GM18870 (cell line): ENCODE measurements around the gene GLCCI1.
"Not testable (repeated sequence)": the region's sequence is repeated elsewhere in the genome, so short reads cannot be mapped to it uniquely, and the experiment has no call there.

Source experiments
- ATAC-seq: cut with Tn5 transposase; IDR thresholded peaks from one replicate; pipeline ENCODE4 v1.9.1; 2021; ENCODE audit warnings: moderate library complexity; ENCODE audit not compliant: unreplicated experiment

The GLCCI1 gene

DNA sequence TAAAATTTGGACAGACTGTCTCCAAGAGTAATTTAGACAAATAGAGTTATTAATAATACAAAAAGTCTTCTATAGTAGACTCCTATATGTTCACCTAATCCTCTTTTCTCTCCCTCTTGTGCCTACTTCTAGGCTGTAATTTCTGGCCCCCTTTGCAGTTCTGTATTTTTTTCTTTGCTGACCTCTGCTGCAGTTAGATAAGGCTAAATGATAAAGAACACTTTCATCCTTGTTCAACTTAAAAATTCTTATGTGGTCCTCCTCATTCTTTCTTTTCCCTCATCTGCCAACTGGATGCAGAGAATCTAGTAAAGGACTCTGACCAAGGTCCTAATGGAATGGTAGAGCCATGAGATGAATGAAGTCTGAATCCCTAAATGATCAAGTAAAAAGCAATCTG lies 20.1 kb downstream of the GLCCI1 start:
- no peak for ATAC-seq

DNA sequence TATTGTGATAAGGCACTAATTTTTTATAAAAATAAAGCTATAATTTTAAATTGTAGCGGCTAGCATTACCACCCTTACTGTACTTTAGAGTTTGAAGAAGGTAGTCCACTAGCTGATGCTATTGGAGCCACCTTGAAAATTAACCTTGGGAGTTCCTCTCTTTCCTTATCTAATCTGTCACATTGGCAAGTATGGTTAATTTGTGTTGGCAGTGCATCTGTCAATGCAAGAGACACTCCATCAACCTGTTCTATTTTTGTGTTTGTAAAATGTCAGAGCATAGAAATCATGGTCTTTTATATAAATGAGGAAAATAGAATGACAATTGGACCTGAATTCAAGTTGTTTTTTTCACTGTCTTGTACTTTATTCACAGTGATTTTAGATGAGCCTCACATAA lies 20.5 kb downstream of the GLCCI1 start:
- no peak for ATAC-seq

DNA sequence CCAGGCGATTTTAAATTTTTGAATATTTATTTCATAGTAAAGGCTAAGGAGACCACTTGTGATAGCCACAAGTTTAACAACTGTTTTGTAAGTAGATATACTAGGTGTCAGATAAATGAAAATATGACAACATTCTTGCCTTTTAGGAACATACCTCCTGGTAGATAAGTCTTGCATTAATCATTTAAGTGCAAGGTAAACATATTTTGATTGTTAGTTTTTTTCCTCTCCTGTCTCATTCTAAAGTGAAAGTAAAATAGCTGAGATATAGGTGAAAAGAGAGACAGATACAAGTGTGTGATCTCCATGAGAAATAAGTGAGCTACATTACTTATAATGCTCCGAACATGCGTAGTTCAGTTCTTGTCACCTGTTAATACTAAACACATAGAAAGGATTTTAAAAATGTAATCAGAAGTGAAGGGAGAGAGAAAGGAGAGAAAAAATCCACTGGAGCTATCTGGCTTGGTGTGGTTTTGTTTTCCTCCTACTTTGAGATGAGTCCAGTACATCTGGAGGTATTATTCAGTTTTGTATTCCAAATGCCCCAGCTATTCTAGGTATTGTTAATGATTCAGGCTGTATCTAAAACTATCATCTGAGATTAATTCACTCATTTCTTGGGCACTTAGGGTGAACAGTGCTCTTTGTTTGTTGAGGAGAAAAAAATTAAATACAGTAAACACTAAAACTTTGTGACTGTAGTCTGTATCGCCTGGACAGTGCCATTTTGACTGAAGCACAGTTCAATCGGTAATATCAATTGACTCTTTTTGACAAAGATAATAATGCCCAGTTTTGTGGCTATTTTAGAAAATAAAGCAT lies 21.2 kb downstream of the GLCCI1 start:
- no peak for ATAC-seq

- ATAC-seq, result no peak
These were observed 21.8 kb downstream of the GLCCI1 start for GRCh38 chr7:7990441-7990761.

DNA sequence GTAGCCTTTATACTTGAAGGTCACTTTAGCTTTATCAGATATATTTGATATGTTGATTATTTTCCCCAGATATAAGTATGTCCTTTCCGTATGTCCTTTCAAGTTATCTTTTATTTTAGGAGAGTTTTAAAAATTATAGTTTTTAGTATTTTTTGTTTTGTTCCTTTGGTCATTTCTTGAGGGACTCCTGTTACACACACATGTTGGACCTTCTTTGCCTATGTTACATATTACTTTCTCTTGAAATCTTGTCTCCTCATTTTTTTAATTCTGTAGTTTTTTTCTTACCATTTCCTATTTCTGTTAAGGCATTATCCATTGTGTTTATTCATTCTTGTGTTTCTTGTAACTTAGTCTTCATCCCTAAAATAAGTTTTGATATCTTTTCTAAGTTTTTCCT lies 23.9 kb downstream of the GLCCI1 start:
- ATAC-seq, result no peak

DNA sequence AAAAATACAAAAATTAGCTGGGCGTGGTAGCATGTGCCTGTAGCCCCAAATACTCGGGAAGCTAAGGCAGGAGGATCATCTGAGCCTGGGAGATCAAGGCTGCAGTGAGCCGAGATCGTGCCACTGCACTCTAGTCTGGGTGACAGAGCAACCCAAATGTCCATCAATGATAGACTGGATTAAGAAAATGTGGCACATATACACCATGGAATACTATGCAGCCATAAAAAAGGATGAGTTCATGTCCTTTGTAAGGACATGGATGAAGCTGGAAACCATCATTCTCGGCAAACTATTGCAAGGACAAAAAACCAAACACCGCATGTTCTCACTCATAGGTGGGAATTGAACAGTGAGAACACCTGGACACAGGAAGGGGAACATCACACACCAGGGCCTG lies 26.8 kb downstream of the GLCCI1 start:
- not testable (repeated sequence) for ATAC-seq

DNA sequence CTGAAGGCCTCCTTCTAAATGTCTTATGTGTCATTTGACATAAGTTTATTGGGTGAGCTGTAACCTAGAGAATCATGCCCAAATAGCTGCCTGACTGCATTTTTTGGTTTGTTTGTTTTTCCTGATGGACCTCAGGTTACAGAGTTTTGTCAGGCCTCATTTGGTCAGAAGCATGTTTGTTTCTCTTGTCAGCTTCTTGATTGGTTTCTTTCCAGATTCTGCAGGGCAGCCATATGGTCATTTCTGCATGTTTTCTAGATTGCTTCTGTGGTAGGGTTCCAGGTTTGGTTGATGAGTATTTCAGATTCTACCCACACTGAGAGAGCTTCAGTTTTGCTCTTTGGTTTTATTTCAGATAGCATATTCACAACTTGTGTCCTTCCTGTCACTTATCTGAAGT lies 28.0 kb downstream of the GLCCI1 start:
- no peak for ATAC-seq

- no peak for ATAC-seq
These were observed 31.8 kb downstream of the GLCCI1 start for GRCh38 chr7:8000315-8000941.

GRCh38 chr7:8003077-8003476 lies 34.5 kb downstream of the GLCCI1 start:
- no peak for ATAC-seq

- no peak for ATAC-seq
These were observed 36.7 kb downstream of the GLCCI1 start for GRCh38 chr7:8005279-8005678.

DNA sequence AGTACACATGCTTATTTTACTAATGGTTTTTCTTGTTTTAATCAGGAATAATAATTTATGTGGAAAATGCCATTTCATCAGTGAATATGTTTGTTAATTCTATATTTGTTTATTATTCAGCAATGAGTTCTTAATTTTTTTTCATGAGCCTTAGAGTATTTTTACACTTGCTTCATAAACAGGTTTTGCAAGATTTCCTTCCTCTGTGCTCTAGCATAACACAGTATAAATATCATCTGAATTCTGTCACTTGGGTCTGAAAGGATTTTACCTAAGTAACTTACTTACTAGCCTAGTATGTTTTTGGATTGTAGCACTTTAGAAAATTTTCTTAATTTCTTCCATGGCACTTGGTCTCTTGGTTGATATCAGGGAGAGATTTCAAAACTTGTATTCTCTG lies 45.8 kb downstream of the GLCCI1 start:
- no peak for ATAC-seq

DNA sequence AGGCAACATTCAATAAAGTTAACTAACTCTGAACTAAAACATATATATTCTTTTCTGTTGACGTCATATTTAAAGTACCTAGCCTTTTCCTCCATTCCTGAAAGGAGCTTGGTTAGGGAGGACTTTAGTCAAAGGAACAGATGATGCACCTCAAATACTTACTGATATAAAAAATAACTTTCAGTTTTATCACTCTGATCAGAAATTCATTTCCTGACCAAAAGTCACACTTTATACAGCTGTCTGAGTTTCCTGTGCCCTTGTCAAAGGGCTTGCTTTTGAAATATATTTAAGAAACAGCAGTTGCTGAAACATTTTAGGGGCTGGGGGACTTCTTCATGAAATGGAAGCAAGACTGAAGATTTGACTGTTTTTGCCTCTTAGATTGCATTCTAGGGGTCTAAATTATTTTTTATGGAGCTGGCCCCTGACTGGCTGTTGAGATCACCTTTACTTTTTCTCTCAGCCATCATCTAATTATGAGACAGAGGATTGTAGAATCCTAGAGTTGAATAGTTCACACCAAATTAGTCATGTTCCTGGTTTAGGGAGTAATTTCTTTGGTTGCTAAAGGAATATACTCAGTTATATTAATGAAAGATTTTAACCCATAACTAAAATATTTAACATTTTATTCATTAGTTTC lies 46.6 kb downstream of the GLCCI1 start:
- ATAC-seq, result no peak

GRCh38 chr7:8015746-8016120 lies 47.1 kb downstream of the GLCCI1 start:
- ATAC-seq, result no peak

GRCh38 chr7:8017423-8017822 lies 48.8 kb downstream of the GLCCI1 start:
- no peak for ATAC-seq

DNA sequence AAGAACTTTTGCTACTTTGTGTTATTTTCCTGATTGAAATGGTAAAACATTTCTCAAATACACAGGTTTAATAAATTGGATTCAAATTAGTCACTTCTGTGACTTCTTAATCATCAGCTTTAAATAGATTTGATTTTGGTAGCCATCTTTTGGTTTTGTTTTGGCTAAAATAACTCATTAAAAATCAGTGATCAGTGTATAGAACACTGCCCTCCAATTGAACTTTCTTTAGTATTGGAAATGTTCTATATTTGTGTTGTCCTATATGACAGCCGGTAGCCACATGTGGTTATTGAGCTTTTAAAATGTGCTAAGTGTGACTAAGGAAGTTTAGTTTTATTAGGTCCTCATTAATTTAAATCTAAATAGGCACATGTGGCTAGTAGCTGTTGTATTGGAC lies 50.4 kb downstream of the GLCCI1 start:
- ATAC-seq, result peak; percentile 64

DNA sequence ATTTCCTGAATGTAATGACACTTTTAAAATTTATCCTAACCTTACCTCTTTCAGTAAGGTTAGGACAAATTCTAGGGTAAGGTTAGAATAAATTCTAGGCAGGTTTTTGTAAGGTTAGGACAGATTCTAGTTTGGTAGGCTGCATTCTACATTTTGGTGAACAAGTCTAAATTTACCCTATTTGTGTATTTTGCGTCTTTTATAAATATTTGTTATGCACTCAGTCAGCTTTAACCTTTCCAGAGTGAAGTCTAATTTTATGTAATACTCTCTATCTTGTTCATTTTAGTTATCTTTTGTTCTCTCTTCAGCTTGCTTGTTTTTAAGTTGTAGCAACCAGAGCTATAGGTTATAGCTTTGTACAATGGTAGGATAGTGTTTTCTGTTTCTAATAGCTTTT lies 54.0 kb downstream of the GLCCI1 start:
- ATAC-seq, result no peak

DNA sequence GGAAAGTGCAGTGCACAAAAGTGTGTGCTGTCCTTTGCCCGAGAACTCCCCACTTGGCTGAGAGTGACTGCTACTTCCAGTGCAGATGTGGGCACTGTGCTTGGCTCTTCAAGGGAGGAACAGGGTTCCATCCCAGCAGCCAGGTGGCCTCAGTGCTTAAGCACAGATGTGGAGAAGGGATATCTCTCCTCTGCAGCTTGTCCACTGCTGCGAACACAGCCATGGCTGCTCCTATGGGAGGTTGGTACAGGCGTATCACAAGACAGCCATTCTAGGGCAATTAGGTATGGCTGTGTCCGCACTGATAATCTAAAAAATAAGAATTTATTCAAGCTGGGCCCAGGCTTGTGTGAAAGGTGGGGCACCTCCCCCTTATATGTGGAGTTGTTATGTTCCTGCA lies 66.6 kb downstream of the GLCCI1 start:
- no peak for ATAC-seq

DNA sequence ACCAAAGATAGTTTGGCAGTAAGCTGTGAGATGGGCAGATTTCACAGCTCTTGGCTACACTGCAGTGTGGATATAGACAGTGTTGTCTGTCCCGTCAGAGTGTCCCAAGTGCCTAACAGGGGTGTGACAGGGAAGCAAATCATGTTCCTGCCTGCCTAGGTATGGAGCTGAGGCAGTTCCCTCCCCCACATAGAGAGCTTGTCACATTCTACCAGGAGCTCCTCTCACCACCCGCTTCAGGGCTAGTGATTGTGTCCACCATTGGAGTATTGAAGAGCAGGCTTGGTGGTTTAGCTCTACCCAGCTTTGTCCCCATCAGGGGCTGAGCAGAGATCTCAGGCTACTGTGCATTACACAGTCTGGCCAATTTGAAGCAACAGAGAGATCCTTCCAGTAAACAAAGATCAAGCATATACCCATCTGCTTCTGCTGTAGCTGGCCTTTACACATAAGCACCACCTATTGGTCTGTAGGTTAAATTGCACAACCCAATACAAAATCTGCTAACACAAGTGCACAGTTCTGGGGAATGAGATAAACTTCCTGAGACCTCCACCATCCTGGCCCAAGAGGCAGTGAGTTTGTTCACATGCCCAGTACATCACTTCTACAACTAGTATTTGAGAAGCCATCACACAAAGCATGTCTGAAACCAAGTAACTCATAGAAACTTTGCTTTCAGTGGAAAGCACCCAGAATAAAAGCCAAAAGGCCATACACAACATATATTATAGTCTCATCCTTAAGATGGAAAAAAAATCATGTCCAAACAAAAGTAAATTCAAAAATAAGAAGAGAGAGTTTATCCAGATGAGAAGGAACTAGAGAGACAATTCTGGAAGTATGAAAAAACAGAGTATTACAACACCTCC lies 67.3 kb downstream of the GLCCI1 start:
- peak; percentile 46 for ATAC-seq

- no peak for ATAC-seq
These were observed 68.6 kb downstream of the GLCCI1 start for GRCh38 chr7:8037151-8037550.

DNA sequence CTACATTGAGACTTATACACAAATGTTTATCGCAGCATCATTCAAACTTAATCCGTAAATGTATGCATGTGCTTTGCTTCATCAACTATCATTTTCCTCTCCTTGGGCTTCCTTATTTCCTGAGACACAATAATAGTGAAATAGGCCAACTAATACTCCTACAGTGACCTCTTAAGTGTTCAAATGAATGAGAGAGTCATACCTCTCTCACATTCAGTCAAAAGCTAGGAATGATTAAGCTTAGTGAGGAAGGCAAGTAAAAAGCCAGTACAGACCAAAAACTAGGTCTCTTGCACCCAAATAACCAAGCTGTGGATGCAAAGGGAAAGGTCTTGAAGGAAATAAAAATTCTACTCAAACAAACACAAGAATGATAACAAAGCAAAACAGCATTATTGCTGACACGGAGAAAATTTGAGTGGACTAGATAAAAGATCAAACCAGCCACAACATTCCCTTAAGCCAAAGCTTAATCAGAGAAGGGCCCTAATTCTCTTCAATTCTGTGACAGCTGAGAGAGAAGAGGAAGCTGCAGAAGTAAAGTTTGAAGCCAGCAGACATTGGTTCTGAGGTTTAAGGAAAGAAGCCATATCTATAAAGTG lies 72.3 kb downstream of the GLCCI1 start:
- ATAC-seq, result no peak
